Lung (tissue), 12 donors: Measurements from ENCODE around the gene ALDH1A1. TPM values are rescaled to one million over a fixed set of nuclear protein-coding genes. Genes with fewer than 3 reads are reported as not detected.

Experiments used
- ATAC-seq: fragments of 200-7000 bp; cut with Tn5 transposase; one replicate; pipeline ENCODE4 v1.9.1; 2020; ENCODE audit warnings: moderate number of reproducible peaks; ENCODE audit not compliant: insufficient read depth, low FRiP score
- DNase-seq, 3 donors: peaks; one replicate each; pipeline ENCODE4 v3.0.0-alpha.2; 2013 to 2017
- H3K27ac ChIP-seq, 2 donors: one replicate each; pipeline ENCODE4 v1.5.1; 2013; ENCODE audit warnings: mild to moderate bottlenecking in 2 of 2, moderate library complexity in 2 of 2, control low read depth in 1 of 2, inconsistent platforms in 1 of 2, low read depth in 1 of 2, low read length in 1 of 2
- H3K27me3 ChIP-seq, 3 donors: one replicate each; pipeline ENCODE4 v1.5.1; 2013; ENCODE audit warnings: low read length in 2 of 3; ENCODE audit not compliant: control insufficient read depth in 3 of 3, insufficient read depth in 3 of 3
- H3K36me3 ChIP-seq, 4 donors: one replicate each; pipeline ENCODE4 v1.5.1; 2013; ENCODE audit warnings: low read length in 4 of 4, mild to moderate bottlenecking in 1 of 4, moderate library complexity in 1 of 4; ENCODE audit not compliant: control insufficient read depth in 4 of 4, insufficient read depth in 4 of 4
- H3K4me1 ChIP-seq, 5 donors: one replicate each; pipeline ENCODE4 v1.5.1; 2013; ENCODE audit warnings: low read length in 5 of 5, mild to moderate bottlenecking in 2 of 5, moderate library complexity in 1 of 5; ENCODE audit not compliant: control insufficient read depth in 5 of 5, insufficient read depth in 5 of 5
- H3K4me3 ChIP-seq: one replicate; pipeline ENCODE4 v1.5.1; 2013; ENCODE audit warnings: mild to moderate bottlenecking, control low read depth, moderate library complexity
- H3K9ac ChIP-seq, 2 donors: one replicate each; pipeline ENCODE4 v1.5.1; 2013; ENCODE audit warnings: low read length in 2 of 2, control low read depth in 1 of 2; ENCODE audit not compliant: insufficient read depth in 1 of 2
- H3K9me3 ChIP-seq, 4 donors: one replicate each; pipeline ENCODE4 v1.5.1; 2013; ENCODE audit warnings: low read length in 3 of 4, mild to moderate bottlenecking in 1 of 4, moderate library complexity in 1 of 4; ENCODE audit not compliant: control insufficient read depth in 4 of 4, insufficient read depth in 3 of 4
- WGBS, 2 donors: extraction: QIAGEN DNeasy Blood & Tissue Kit; methylation state at CpG; one replicate each; pipeline ENCODE4 v1.1.7; 2013; 5-methylcytosine and 5-hydroxymethylcytosine counted together
- polyA plus RNA-seq, 2 donors: library from polyadenylated mRNA; stranded (reverse); fragments of 200-250 nt; gene quantifications; one replicate each; pipeline ENCODE4 v1.2.1, GENCODE V29; 2013
- total RNA-seq, 2 donors: library from RNA; depleted of rRNA in 1 of 2; stranded (reverse); fragments of >200 nt in 1 of 2; gene quantifications; one replicate each; pipeline ENCODE4 v1.2.1, GENCODE V29; 2014 to 2021
- TF ChIP-seq, protein P1 (sequence below): IDR thresholded peaks from 2 replicates; pipeline ENCODE4 v1.5.1; 2012; ENCODE audit warnings: mild to moderate bottlenecking; ENCODE audit errors: control extremely low read depth, extremely low read depth
- donor health status: control.
- donor health status: control.
- donor health status: Bipolar disorder and iron deficiency.
- donor health status: healthy.
- donor health status: DM: yes; HTN: yes; CAD: no.

The ALDH1A1 gene
- total and polyA plus RNA-seq, 4 donors = 31.9 to 168 (median 131) TPM

DNA sequence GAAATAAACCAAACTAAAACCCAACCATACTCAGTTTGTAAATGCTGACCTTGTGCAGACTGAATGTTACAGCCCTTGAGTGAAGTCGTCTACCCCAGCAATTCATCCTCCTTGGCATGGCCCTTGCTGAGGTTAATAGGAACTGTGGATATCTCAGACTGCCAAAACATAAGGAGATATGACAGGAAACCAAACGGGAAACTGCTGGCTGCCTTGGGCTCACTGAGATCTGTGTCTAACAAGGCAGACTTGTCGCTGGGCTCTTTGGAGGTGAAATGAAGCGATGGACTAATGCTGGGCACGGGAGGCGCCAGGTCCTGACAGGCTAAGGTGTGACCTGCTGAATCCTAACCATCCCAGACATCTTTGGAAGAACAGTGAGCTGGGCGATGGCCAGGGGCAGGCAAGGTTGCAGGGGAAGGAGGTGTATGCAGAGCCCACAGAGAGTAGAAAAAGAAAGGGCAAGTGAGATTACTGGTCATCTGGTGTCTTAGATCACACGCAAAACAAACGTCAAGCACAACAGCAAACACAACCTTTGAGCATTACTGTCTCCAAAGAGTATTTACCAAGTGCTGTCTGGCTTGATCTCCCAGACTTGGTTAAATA is 44.6 kb upstream of the ALDH1A1 start:
- no peak overlapping the region for H3K9ac ChIP-seq
- H3K4me3 ChIP-seq = no peak overlapping the region
- no peaks in the 10 kb centered on the region for H3K36me3 ChIP-seq
- WGBS, 2 donors = 11 to 23% methylated on average over 9 of the region's 9 CpGs
- ATAC-seq (no peak), DNase-seq (peak in 1 of 3 donors; percentile 25)
- peaks cover 0 to 5% (median 0%) of the 10 kb centered on the region in 5 donors for H3K4me1 ChIP-seq
- H3K27ac ChIP-seq = no peak overlapping the region
- no peaks in the 10 kb centered on the region for H3K27me3 ChIP-seq
- TF ChIP-seq, protein P1, sequence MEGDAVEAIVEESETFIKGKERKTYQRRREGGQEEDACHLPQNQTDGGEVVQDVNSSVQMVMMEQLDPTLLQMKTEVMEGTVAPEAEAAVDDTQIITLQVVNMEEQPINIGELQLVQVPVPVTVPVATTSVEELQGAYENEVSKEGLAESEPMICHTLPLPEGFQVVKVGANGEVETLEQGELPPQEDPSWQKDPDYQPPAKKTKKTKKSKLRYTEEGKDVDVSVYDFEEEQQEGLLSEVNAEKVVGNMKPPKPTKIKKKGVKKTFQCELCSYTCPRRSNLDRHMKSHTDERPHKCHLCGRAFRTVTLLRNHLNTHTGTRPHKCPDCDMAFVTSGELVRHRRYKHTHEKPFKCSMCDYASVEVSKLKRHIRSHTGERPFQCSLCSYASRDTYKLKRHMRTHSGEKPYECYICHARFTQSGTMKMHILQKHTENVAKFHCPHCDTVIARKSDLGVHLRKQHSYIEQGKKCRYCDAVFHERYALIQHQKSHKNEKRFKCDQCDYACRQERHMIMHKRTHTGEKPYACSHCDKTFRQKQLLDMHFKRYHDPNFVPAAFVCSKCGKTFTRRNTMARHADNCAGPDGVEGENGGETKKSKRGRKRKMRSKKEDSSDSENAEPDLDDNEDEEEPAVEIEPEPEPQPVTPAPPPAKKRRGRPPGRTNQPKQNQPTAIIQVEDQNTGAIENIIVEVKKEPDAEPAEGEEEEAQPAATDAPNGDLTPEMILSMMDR = no peak
- no peaks in the 10 kb centered on the region for H3K9me3 ChIP-seq

DNA sequence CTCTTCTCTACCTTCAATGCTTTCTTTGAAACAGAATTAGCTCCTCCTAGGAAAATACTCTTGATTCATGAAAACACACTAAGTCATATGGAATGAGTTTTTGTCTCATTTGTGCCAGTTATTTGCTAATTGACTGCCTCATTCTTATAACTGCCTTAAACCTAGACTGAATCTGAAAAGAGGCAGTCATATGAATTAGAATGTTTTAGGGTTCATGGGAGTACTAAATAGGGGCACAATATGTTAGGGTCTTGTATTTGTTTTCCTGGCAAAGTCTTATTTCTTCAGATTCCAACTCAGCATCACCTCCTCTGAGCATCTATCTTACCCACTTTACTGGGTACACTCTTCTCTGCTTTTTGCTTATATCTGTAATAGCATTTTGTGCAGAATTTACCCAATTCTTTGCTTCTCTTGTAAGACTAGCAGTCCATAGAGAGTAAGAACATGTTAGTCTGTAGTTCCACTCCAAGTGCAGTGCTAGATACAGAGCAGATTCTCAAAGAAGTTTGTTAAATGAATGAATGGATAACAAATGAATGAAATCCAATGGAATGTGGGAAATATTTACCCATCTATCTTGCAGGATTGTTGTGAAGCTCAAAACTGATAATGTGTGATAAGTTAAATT is 43.9 kb upstream of the ALDH1A1 start:
- H3K4me3 ChIP-seq = no peak overlapping the region
- no peaks in the 10 kb centered on the region for H3K9me3 ChIP-seq
- no peak overlapping the region for H3K9ac ChIP-seq
- no peak overlapping the region for H3K27ac ChIP-seq
- DNase-seq (no peak), ATAC-seq (no peak)
- no peaks in the 10 kb centered on the region for H3K36me3 ChIP-seq
- TF ChIP-seq, protein P1 = no peak
- no peaks in the 10 kb centered on the region for H3K27me3 ChIP-seq
- peaks cover 0 to 5% (median 0%) of the 10 kb centered on the region in 5 donors for H3K4me1 ChIP-seq

DNA sequence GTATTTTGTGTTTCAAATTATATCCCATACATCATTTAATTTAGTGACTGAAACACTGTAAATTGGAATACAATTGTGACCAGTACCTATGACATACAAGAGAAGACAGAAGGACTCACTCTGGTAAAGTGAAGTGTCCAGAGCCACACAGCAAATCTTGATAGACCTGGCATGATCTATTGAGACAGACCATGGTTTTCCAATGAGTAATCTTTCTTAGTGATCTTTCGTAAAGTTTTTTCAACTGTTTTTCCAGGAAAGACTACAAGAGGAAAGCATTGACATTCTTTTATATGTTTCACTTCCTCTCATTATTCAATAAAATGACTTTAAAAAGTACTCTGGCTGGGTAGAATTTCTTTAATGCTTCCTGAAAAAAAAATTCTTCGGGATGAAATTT is 43.3 kb upstream of the ALDH1A1 start:
- Histone ChIP-seq H3K9me3 (no peaks in the 10 kb centered on the region), H3K4me3 (no peak overlapping the region), H3K27ac (no peak overlapping the region), H3K9ac (no peak overlapping the region), H3K4me1 (peaks cover 0 to 5% (median 0%) of the 10 kb centered on the region in 5 donors), H3K36me3 (no peaks in the 10 kb centered on the region), H3K27me3 (no peaks in the 10 kb centered on the region)
- TF ChIP-seq, protein P1 = no peak
- WGBS, 2 donors = 19 to 51% methylated on average over 2 of the region's 2 CpGs
- ATAC-seq (no peak), DNase-seq (no peak)
